Activated CD4-positive, alpha-beta T cell treated with anti-CD3 and anti-CD28 coated beads, Interleukin-2, amount 50 U/mL, for 1 hour (primary cell): ENCODE measurements around the gene CLDN10.

Experiments
- DNase-seq: peaks from one replicate; pipeline ENCODE4 v3.0.0-alpha.2; 2020

CLDN10 gene

GRCh38 chr13:95603887-95604555 lies 51.5 kb downstream of the CLDN10 start:
- DNase-seq = no peak

- no peak for DNase-seq
Observed at GRCh38 chr13:95604556-95604915, 52.0 kb downstream of the CLDN10 start.

GRCh38 chr13:95605448-95606125 lies 53.1 kb downstream of the CLDN10 start:
- DNase-seq = no peak

- DNase-seq = no peak
Observed at GRCh38 chr13:95607366-95607765, 54.8 kb downstream of the CLDN10 start.

GRCh38 chr13:95608640-95609323 lies 56.3 kb downstream of the CLDN10 start:
- no peak for DNase-seq

GRCh38 chr13:95614641-95615245 lies 62.2 kb downstream of the CLDN10 start:
- DNase-seq = no peak

GRCh38 chr13:95615539-95615938 lies 63.0 kb downstream of the CLDN10 start:
- DNase-seq = no peak

GRCh38 chr13:95620030-95620824 lies 67.7 kb downstream of the CLDN10 start:
- no peak for DNase-seq

GRCh38 chr13:95620825-95621498 lies 68.4 kb downstream of the CLDN10 start:
- no peak for DNase-seq

- DNase-seq = no peak
Observed at GRCh38 chr13:95623141-95623540, 70.6 kb downstream of the CLDN10 start.

- DNase-seq = no peak
Observed at GRCh38 chr13:95624020-95624419, 71.5 kb downstream of the CLDN10 start.

- no peak for DNase-seq
Observed at GRCh38 chr13:95626768-95627167, 74.2 kb downstream of the CLDN10 start.

- no peak for DNase-seq
Observed at GRCh38 chr13:95627590-95627989, 75.1 kb downstream of the CLDN10 start.

GRCh38 chr13:95628488-95628887 lies 76.0 kb downstream of the CLDN10 start:
- DNase-seq = no peak

- DNase-seq = no peak
Observed at GRCh38 chr13:95629071-95629470, 76.6 kb downstream of the CLDN10 start.
